CD4-positive, alpha-beta T cell (primary cell): ENCODE results near the gene DCAF6. TPM values are rescaled to one million over a fixed set of nuclear protein-coding genes. Genes with fewer than 3 reads are reported as not detected.

Experiments
- ATAC-seq: fragments of 200-7000 bp; cut with Tn5 transposase; one replicate; pipeline ENCODE4 v1.10.0; 2022; ENCODE audit warnings: mild to moderate bottlenecking; ENCODE audit not compliant: poor library complexity
- CTCF ChIA-PET: fragments of 350-600 bp; sonication (Branson Sonifier 250); formaldehyde crosslinking; loops from one replicate; lab custom pipeline; 2021; ENCODE audit warnings: antibody characterized with exemption, inconsistent platforms; lab: Charles Lee
- POLR2A ChIA-PET: fragments of 350-600 bp; sonication (Branson Sonifier 250); formaldehyde crosslinking; loops from one replicate; lab custom pipeline; 2021; ENCODE audit warnings: antibody characterized with exemption, inconsistent platforms; lab: Charles Lee
- DNase-seq, 14 experiments: peaks; one replicate each; pipeline ENCODE4 v3.0.0-alpha.2; 2013 to 2020; ENCODE audit warnings: mixed read lengths in 2 of 14
- H3K27ac ChIP-seq, 2 donors: one replicate each; pipeline versions ENCODE4 v1.5.1 to v1.7.0; 2013; ENCODE audit warnings: low read length in 2 of 2, low read depth in 1 of 2, mild to moderate bottlenecking in 1 of 2
- H3K27me3 ChIP-seq, 2 experiments: 1 replicate in 1 of 2; 2 replicates in 1 of 2; pipeline versions ENCODE4 v1.6.1 to v1.7.0; 2013; ENCODE audit warnings: low read length in 2 of 2, control low read depth in 1 of 2, mild to moderate bottlenecking in 1 of 2, moderate library complexity in 1 of 2; ENCODE audit not compliant: insufficient read depth in 2 of 2, control insufficient read depth in 1 of 2
- H3K36me3 ChIP-seq: one replicate; pipeline ENCODE4 v1.6.1; 2013; ENCODE audit warnings: low read length, control low read depth; ENCODE audit not compliant: insufficient read depth
- H3K4me1 ChIP-seq: one replicate; pipeline ENCODE4 v1.6.1; 2013; ENCODE audit warnings: low read length, control low read depth; ENCODE audit not compliant: insufficient read depth
- H3K4me3 ChIP-seq: one replicate; pipeline ENCODE4 v1.5.1; 2013; ENCODE audit warnings: mild to moderate bottlenecking, low read length, moderate library complexity
- H3K9me3 ChIP-seq, 2 experiments: 1 replicate in 1 of 2; 2 replicates in 1 of 2; pipeline versions ENCODE4 v1.6.1 to v1.7.0; 2013; ENCODE audit warnings: low read length in 2 of 2, mild to moderate bottlenecking in 2 of 2, control low read depth in 1 of 2, moderate library complexity in 1 of 2; ENCODE audit not compliant: control insufficient read depth in 1 of 2, insufficient read depth in 1 of 2
- H3K27ac Mint-ChIP-seq: one replicate; pipeline ENCODE4 v1.8.0; 2020; ENCODE audit warnings: mixed read lengths
- H3K27me3 Mint-ChIP-seq: one replicate; pipeline ENCODE4 v1.8.0; 2021; ENCODE audit warnings: mixed read lengths
- H3K36me3 Mint-ChIP-seq: one replicate; pipeline ENCODE4 v1.8.0; 2021; ENCODE audit warnings: low read depth, mixed read lengths
- H3K4me1 Mint-ChIP-seq: one replicate; pipeline ENCODE4 v1.8.0; 2021; ENCODE audit warnings: low read depth, mixed read lengths
- H3K4me3 Mint-ChIP-seq: one replicate; pipeline ENCODE4 v1.8.0; 2020; ENCODE audit warnings: mild to moderate bottlenecking, mixed read lengths
- H3K9me3 Mint-ChIP-seq: one replicate; pipeline ENCODE4 v1.8.0; 2020; ENCODE audit warnings: mixed read lengths
- CTCF ChIP-seq: fragments of 200-600 bp; IDR thresholded peaks from one replicate; pipeline ENCODE4 v1.8.0; 2022; ENCODE audit warnings: antibody characterized with exemption, mild to moderate bottlenecking
- intact Hi-C, 2 experiments: fragments of 100-400 bp; cut with DNase I in 1 of 2; cut with micrococcal nuclease in 1 of 2; formaldehyde crosslinking; loops; one replicate each; pipeline versions ENCODE4 v1.15.1 to v1.9.0; 2023 to 2025; cut with DNase I, micrococcal nuclease
- total RNA-seq, 174 experiments: library from RNA in 2 of 174; stranded (reverse) in 2 of 174; gene quantifications; one replicate each; pipeline ENCODE4 v1.2.3 and lab custom pipeline; 2021 to 2026

Gene DCAF6
- total RNA-seq, 2 experiments from 2014 or later: 13.3 to 13.6 TPM

GRCh38 chr1:168110896-168111545 lies 174.5 kb downstream of the DCAF6 start:
- intact Hi-C loops: no loop called here
- Histone ChIP-seq H3K9me3 (no peaks in the 10 kb centered on the region), H3K27ac (no peak overlapping the region), H3K27me3 (no peaks in the 10 kb centered on the region), H3K4me3 (no peak overlapping the region), H3K4me1 (no peaks in the 10 kb centered on the region), H3K36me3 (no peaks in the 10 kb centered on the region)
- no peak for TF ChIP-seq CTCF
- H3K9me3 Mint-ChIP-seq: no peaks in the 10 kb centered on the region
- H3K27me3 Mint-ChIP-seq: no peaks in the 10 kb centered on the region
- no peaks in the 10 kb centered on the region for H3K36me3 Mint-ChIP-seq
- no peaks in the 10 kb centered on the region for H3K4me1 Mint-ChIP-seq
- no peak overlapping the region for H3K4me3 Mint-ChIP-seq
- DNase-seq (no peak), ATAC-seq (no peak)
- H3K27ac Mint-ChIP-seq: no peak overlapping the region
- CTCF ChIA-PET: interaction anchor here (0.6 kb wide), 1 partner anchor 495 kb away, joined by 3 read pairs; no protein-coding TSS in a partner anchor
- POLR2A ChIA-PET: no interaction called here

- Mint-ChIP-seq H3K4me3 (no peak overlapping the region), H3K4me1 (no peaks in the 10 kb centered on the region), H3K27ac (no peak overlapping the region), H3K9me3 (no peaks in the 10 kb centered on the region), H3K36me3 (no peaks in the 10 kb centered on the region), H3K27me3 (no peaks in the 10 kb centered on the region)
- Histone ChIP-seq H3K36me3 (no peaks in the 10 kb centered on the region), H3K27ac (no peak overlapping the region), H3K9me3 (no peaks in the 10 kb centered on the region), H3K27me3 (no peaks in the 10 kb centered on the region), H3K4me1 (no peaks in the 10 kb centered on the region), H3K4me3 (no peak overlapping the region)
- CTCF ChIA-PET: no interaction called here
- TF ChIP-seq CTCF: no peak
- intact Hi-C loops: no loop called here
- DNase-seq (peak in 4 of 14 experiments; percentile 8 to 30 (median 21)), ATAC-seq (no peak)
- POLR2A ChIA-PET: no interaction called here
These were observed 176.3 kb downstream of the DCAF6 start for GRCh38 chr1:168112673-168113305.

GRCh38 chr1:168114845-168115244 lies 178.4 kb downstream of the DCAF6 start:
- H3K4me3 ChIP-seq: no peak overlapping the region
- no peak for TF ChIP-seq CTCF
- Mint-ChIP-seq H3K4me1 (no peaks in the 10 kb centered on the region), H3K36me3 (no peaks in the 10 kb centered on the region), H3K27me3 (no peaks in the 10 kb centered on the region), H3K4me3 (no peak overlapping the region), H3K9me3 (no peaks in the 10 kb centered on the region), H3K27ac (no peak overlapping the region)
- H3K27me3 ChIP-seq: no peaks in the 10 kb centered on the region
- no peaks in the 10 kb centered on the region for H3K36me3 ChIP-seq
- H3K27ac ChIP-seq: no peak overlapping the region
- CTCF ChIA-PET: no interaction called here
- H3K9me3 ChIP-seq: no peaks in the 10 kb centered on the region
- intact Hi-C loops: no loop called here
- H3K4me1 ChIP-seq: no peaks in the 10 kb centered on the region
- DNase-seq (no peak), ATAC-seq (no peak)
- POLR2A ChIA-PET: no interaction called here
